Heart left ventricle (tissue), 16 donors: ENCODE measurements around the gene NLRC5. TPM values are rescaled to one million over a fixed set of nuclear protein-coding genes. Genes with fewer than 3 reads are reported as not detected.

ENCODE experiments used
- ATAC-seq, 4 donors: fragments of 200-7000 bp; cut with Tn5 transposase; one replicate each; pipeline ENCODE4 v1.9.1; 2020 to 2022; ENCODE audit warnings: moderate library complexity in 4 of 4, mild to moderate bottlenecking in 3 of 4, moderate number of reproducible peaks in 1 of 4
- DNase-seq, 5 donors: peaks; one replicate each; pipeline ENCODE4 v3.0.0-alpha.2; 2020
- H3K27ac ChIP-seq, 12 donors: fragments of 200-600 bp; sonication (generic) in 4 of 12; one replicate each; pipeline versions ENCODE4 v1.5.0 to v1.8.0; 2016 to 2022; ENCODE audit warnings: mild to moderate bottlenecking in 2 of 12
- H3K27me3 ChIP-seq, 9 donors: fragments of 200-600 bp; sonication (generic) in 2 of 9; one replicate each; pipeline versions ENCODE4 v1.5.1 to v1.8.0; 2016 to 2022; ENCODE audit warnings: mild to moderate bottlenecking in 3 of 9
- H3K36me3 ChIP-seq, 9 donors: fragments of 200-600 bp; sonication (generic) in 2 of 9; one replicate each; pipeline versions ENCODE4 v1.5.0 to v1.8.0; 2018 to 2022; ENCODE audit warnings: mild to moderate bottlenecking in 2 of 9
- H3K4me1 ChIP-seq, 12 donors: fragments of 200-600 bp; sonication (generic) in 4 of 12; one replicate each; pipeline versions ENCODE4 v1.5.0 to v1.8.0; 2016 to 2022; ENCODE audit warnings: mild to moderate bottlenecking in 3 of 12
- H3K4me3 ChIP-seq, 12 donors: fragments of 200-600 bp; sonication (generic) in 4 of 12; one replicate each; pipeline versions ENCODE4 v1.5.0 to v1.8.0; 2017 to 2022; ENCODE audit warnings: mild to moderate bottlenecking in 9 of 12, moderate library complexity in 4 of 12
- H3K9me3 ChIP-seq, 12 donors: fragments of 200-600 bp; sonication (generic) in 4 of 12; one replicate each; pipeline versions ENCODE4 v1.5.0 to v1.8.0; 2016 to 2022; ENCODE audit warnings: mild to moderate bottlenecking in 1 of 12
- CTCF ChIP-seq, 12 donors: fragments of 200-600 bp; sonication (generic) in 4 of 12; IDR thresholded peaks; one replicate each; pipeline versions ENCODE4 v1.5.0 to v1.8.0; 2018 to 2022; ENCODE audit warnings: antibody characterized with exemption in 12 of 12, mild to moderate bottlenecking in 5 of 12
- POLR2A ChIP-seq, 2 donors: fragments of 450-650 bp; IDR thresholded peaks; one replicate each; pipeline ENCODE4 v1.6.1; 2017; ENCODE audit warnings: antibody characterized with exemption in 2 of 2, mild to moderate bottlenecking in 2 of 2, moderate library complexity in 2 of 2
- WGBS, 4 donors: extraction: QIAGEN DNeasy Blood & Tissue Kit in 2 of 4; methylation state at CpG; one replicate each; pipeline versions ENCODE4 v1.1.5 to v1.1.7; 2013 to 2018; 5-methylcytosine and 5-hydroxymethylcytosine counted together
- intact Hi-C, 10 donors: fragments of 100-400 bp; cut with DNase I; formaldehyde crosslinking; loops; one replicate each; pipeline versions ENCODE4 v1.11.1 to v1.14.2; 2022
- polyA plus RNA-seq, 2 donors: library from polyadenylated mRNA; stranded (reverse); fragments of 200-250 nt; gene quantifications; one replicate each; pipeline ENCODE4 v1.2.3, GENCODE V29; 2013
- total RNA-seq, 9 donors: library from RNA; depleted of rRNA in 2 of 9; stranded (reverse); fragments of >200 nt in 2 of 9; fragmentation: NEBNext Ultra II Directional in 3 of 9; extraction: Animal tissue kit (Norgen Biotek cat#: 25700) in 3 of 9; gene quantifications; one replicate each; pipeline versions ENCODE4 v1.1.0 to v1.2.4, GENCODE V29; 2016 to 2023
- donor health status: ischemic (EF 13 %, LVEDD 7.1; RV severe dilation, severe dysfunction).
- donor health status: healthy with polysubstance abuse.
- donor health status: DM: no; HTN: yes; CAD: no.
- donor health status: DM: no; HTN: no; CAD: no.
- donor health status: ischemic (EF 25% LVEDD 6.9; RV normal size, moderate dysfunction).
- donor health status: ischemic (EF 25% LVEDD 5.7; RV mildly dilated, moderate dysfunction).
- donor health status: healthy.
- donor health status: DM: yes; HTN: yes; CAD: no.
- donor health status: ischemic (EF 35%, LVEDD 5.7; RV mildly dilated, moderate dysfunction).
- donor health status: nonischemic (EF 11% LVEDD 7.7; RV severe dilation, severe dysfunction).
- donor health status: DM: yes; HTN: yes; CAD: no.
- donor health status: PGD.
- donor health status: ischemic (EF 29% LVEDD 5.4; RV normal size, mild dysfunction).
- donor health status: nonischemic (EF 23%, LVEDD 6.1; RV moderate dilation, normal function).

NLRC5 gene
- total and polyA plus RNA-seq, 11 donors = 5.8 to 98.6 (median 9.9) TPM

- ATAC-seq (no peak), DNase-seq (no peak)
- H3K36me3 ChIP-seq = peaks cover 0 to 93% (median 24%) of the 10 kb centered on the region in 9 donors
- intact Hi-C loops = no loop called here
- H3K27me3 ChIP-seq = no peaks in the 10 kb centered on the region
- no peak overlapping the region for H3K27ac ChIP-seq
- no peak for TF ChIP-seq POLR2A (IDR thresholded peaks at IDR 0.05)
- TF ChIP-seq CTCF (IDR thresholded peaks at IDR 0.05) = no peak
- WGBS, 4 donors = 89 to 95% (median 93%) methylated on average over 2 of the region's 2 CpGs
- no peaks in the 10 kb centered on the region for H3K4me1 ChIP-seq
- H3K4me3 ChIP-seq = no peak overlapping the region
- no peaks in the 10 kb centered on the region for H3K9me3 ChIP-seq
These were observed 41.1 kb downstream of the NLRC5 start for GRCh38 chr16:57030346-57030902.

GRCh38 chr16:57031156-57031555 is 41.8 kb downstream of the NLRC5 start:
- no peak overlapping the region for H3K4me3 ChIP-seq
- WGBS, 4 donors = 90 to 95% (median 91%) methylated on average over 4 of the region's 4 CpGs
- H3K36me3 ChIP-seq = peaks cover 0 to 93% (median 18%) of the 10 kb centered on the region in 9 donors

GRCh38 chr16:57032346-57032745 is 43.0 kb downstream of the NLRC5 start:
- H3K4me3 ChIP-seq = no peak overlapping the region
- ATAC-seq (no peak), DNase-seq (no peak)
- peaks cover 0 to 93% (median 18%) of the 10 kb centered on the region in 9 donors for H3K36me3 ChIP-seq
- no peak for TF ChIP-seq POLR2A (IDR thresholded peaks at IDR 0.05)
- no peak for TF ChIP-seq CTCF (IDR thresholded peaks at IDR 0.05)
- no peaks in the 10 kb centered on the region for H3K9me3 ChIP-seq
- no peaks in the 10 kb centered on the region for H3K27me3 ChIP-seq
- no peak overlapping the region for H3K27ac ChIP-seq
- H3K4me1 ChIP-seq = peaks cover 0 to 13% (median 0%) of the 10 kb centered on the region in 12 donors
- intact Hi-C loops = no loop called here

More at GRCh38 chr16:57031156-57031555, 41.8 kb downstream of the NLRC5 start:
- TF ChIP-seq CTCF (IDR thresholded peaks at IDR 0.05) (no peak), POLR2A (IDR thresholded peaks at IDR 0.05) (no peak)
- no peak for ATAC-seq
- H3K9me3 ChIP-seq = no peaks in the 10 kb centered on the region
- intact Hi-C loops = no loop called here
- no peak overlapping the region for H3K27ac ChIP-seq
- H3K4me1 ChIP-seq = peaks cover 0 to 4% (median 0%) of the 10 kb centered on the region in 12 donors
- DNase-seq = no peak
- no peaks in the 10 kb centered on the region for H3K27me3 ChIP-seq

GRCh38 chr16:57032931-57033330 is 43.6 kb downstream of the NLRC5 start:
- Histone ChIP-seq H3K4me3 (no peak overlapping the region), H3K27me3 (no peaks in the 10 kb centered on the region), H3K9me3 (no peaks in the 10 kb centered on the region), H3K4me1 (peaks cover 0 to 19% (median 0%) of the 10 kb centered on the region in 12 donors), H3K36me3 (peaks cover 0 to 93% (median 20%) of the 10 kb centered on the region in 9 donors), H3K27ac (no peak overlapping the region)
- no peak for TF ChIP-seq POLR2A (IDR thresholded peaks at IDR 0.05)
- no peak for TF ChIP-seq CTCF (IDR thresholded peaks at IDR 0.05)
- WGBS, 4 donors = 92 to 94% (median 93%) methylated on average over 5 of the region's 5 CpGs
- intact Hi-C loops = no loop called here
- ATAC-seq = no peak
- DNase-seq = no peak
